IMR-90 (cell line): ENCODE measurements around the gene FADD. TPM values are rescaled to one million over a fixed set of nuclear protein-coding genes. Genes with fewer than 3 reads are reported as not detected.

Experiments
- ATAC-seq: fragments of 200-7000 bp; cut with Tn5 transposase; 2 replicates; pipeline ENCODE4 v1.9.1; 2020; ENCODE audit warnings: low read depth, mild to moderate bottlenecking, moderate library complexity
- BruUV-seq: library from RNA; stranded (reverse); fragments of 400-500 nt; replicated peaks from 2 replicates; lab custom pipeline; 2021; lab: Mats Ljungman, UMichigan
- CTCF ChIA-PET: fragments of 300-600 bp; formaldehyde crosslinking; extraction: SDS; loops from one replicate; lab custom pipeline; 2021; ENCODE audit warnings: antibody characterized with exemption; lab: Yijun Ruan, JAX
- POLR2A ChIA-PET: fragments of 300-600 bp; sonication (Branson Sonifier 250); formaldehyde crosslinking; loops from one replicate; lab custom pipeline; 2022; ENCODE audit warnings: antibody characterized with exemption; ENCODE audit not compliant: unreplicated experiment; lab: Charles Lee
- DNase-seq: peaks from one replicate; pipeline ENCODE4 v3.0.0; 2013
- H2AFZ ChIP-seq: replicated peaks from 2 replicates; pipeline ENCODE3; 2013; ENCODE audit warnings: low read length, mild to moderate bottlenecking; ENCODE audit not compliant: poor library complexity
- H2AK5ac ChIP-seq: 2 replicates; pipeline ENCODE4 v1.6.1; 2013; ENCODE audit warnings: low read depth, low read length, inconsistent platforms
- H2AK9ac ChIP-seq: replicated peaks from 2 replicates; pipeline ENCODE3; 2013; ENCODE audit warnings: mild to moderate bottlenecking, low read depth, low read length, moderate library complexity; ENCODE audit not compliant: poor library complexity
- H2BK120ac ChIP-seq: 2 replicates; pipeline ENCODE4 v1.6.1; 2013; ENCODE audit warnings: low read depth, low read length, inconsistent platforms
- H2BK15ac ChIP-seq: 3 replicates; pipeline ENCODE4 v1.6.1; 2013; ENCODE audit warnings: low read depth, low read length, inconsistent platforms
- H2BK20ac ChIP-seq: 2 replicates; pipeline ENCODE4 v1.6.1; 2013; ENCODE audit warnings: low read depth, mild to moderate bottlenecking, inconsistent platforms, low read length, moderate library complexity
- H2BK5ac ChIP-seq: 2 replicates; pipeline ENCODE4 v1.6.1; 2013; ENCODE audit warnings: mild to moderate bottlenecking, low read depth, low read length, inconsistent platforms; ENCODE audit not compliant: poor library complexity, severe bottlenecking
- H3K14ac ChIP-seq: replicated peaks from 2 replicates; pipeline ENCODE4 v1.6.1; 2013; ENCODE audit warnings: low read depth, low read length, inconsistent platforms
- H3K18ac ChIP-seq: 2 replicates; pipeline ENCODE4 v1.6.1; 2013; ENCODE audit warnings: low read depth, low read length, control low read depth
- H3K23ac ChIP-seq: 2 replicates; pipeline ENCODE4 v1.6.1; 2013; ENCODE audit warnings: low read depth, low read length, inconsistent platforms
- H3K27ac ChIP-seq: 2 replicates; pipeline ENCODE4 v1.5.1; 2013; ENCODE audit warnings: mild to moderate bottlenecking, control low read depth, low read length; ENCODE audit not compliant: insufficient read depth
- H3K27me3 ChIP-seq: 2 replicates; pipeline ENCODE4 v1.6.1; 2013; ENCODE audit warnings: low read length; ENCODE audit not compliant: control insufficient read depth, insufficient read depth
- H3K36me3 ChIP-seq: 2 replicates; pipeline ENCODE4 v1.6.1; 2013; ENCODE audit warnings: low read length, mixed read lengths; ENCODE audit not compliant: control insufficient read depth, insufficient read depth
- H3K4ac ChIP-seq: 2 replicates; pipeline ENCODE4 v1.6.1; 2013; ENCODE audit warnings: low read depth, low read length, inconsistent platforms
- H3K4me1 ChIP-seq: 2 replicates; pipeline ENCODE4 v1.6.1; 2013; ENCODE audit warnings: low read length, mixed read lengths; ENCODE audit not compliant: control insufficient read depth, insufficient read depth
- H3K4me2 ChIP-seq: 2 replicates; pipeline ENCODE4 v1.6.1; 2013; ENCODE audit warnings: low read depth, mild to moderate bottlenecking, control low read depth, low read length, moderate library complexity
- H3K4me3 ChIP-seq: 2 replicates; pipeline ENCODE4 v1.5.1; 2013; ENCODE audit warnings: low read depth, mild to moderate bottlenecking, control low read depth, low read length, moderate library complexity; ENCODE audit not compliant: insufficient read depth
- H3K56ac ChIP-seq: 2 replicates; pipeline ENCODE4 v1.6.1; 2013; ENCODE audit warnings: low read length, inconsistent platforms; ENCODE audit not compliant: insufficient read depth; ENCODE audit errors: extremely low read depth
- H3K79me1 ChIP-seq, 2 experiments: 2 replicates each; pipeline ENCODE4 v1.6.1; 2013; ENCODE audit warnings: low read length in 2 of 2, inconsistent platforms in 1 of 2, low read depth in 1 of 2
- H3K9ac ChIP-seq: 2 replicates; pipeline ENCODE4 v1.6.1; 2013; ENCODE audit warnings: low read depth, low read length, control low read depth
- H3K9me1 ChIP-seq: 2 replicates; pipeline ENCODE4 v1.6.1; 2013; ENCODE audit warnings: low read length, inconsistent platforms; ENCODE audit not compliant: insufficient read depth
- H3K9me3 ChIP-seq: 2 replicates; pipeline ENCODE4 v1.6.1; 2013; ENCODE audit warnings: low read length; ENCODE audit not compliant: control insufficient read depth, insufficient read depth
- H4K20me1 ChIP-seq: 2 replicates; pipeline ENCODE4 v1.6.1; 2013; ENCODE audit warnings: low read length, inconsistent platforms; ENCODE audit not compliant: insufficient read depth
- H4K5ac ChIP-seq: 2 replicates; pipeline ENCODE4 v1.6.1; 2013; ENCODE audit warnings: mild to moderate bottlenecking, low read depth, low read length, control low read depth
- H4K8ac ChIP-seq, 2 experiments: 2 replicates each; pipeline ENCODE4 v1.6.1; 2013; ENCODE audit warnings: low read depth in 2 of 2, low read length in 2 of 2, control low read depth in 1 of 2, inconsistent platforms in 1 of 2
- H4K91ac ChIP-seq: 2 replicates; pipeline ENCODE4 v1.6.1; 2013; ENCODE audit warnings: low read depth, low read length, inconsistent platforms; ENCODE audit not compliant: insufficient read depth
- BHLHE40 ChIP-seq: fragments of 150-350 bp; IDR thresholded peaks from 2 replicates; pipeline ENCODE4 v1.6.1; 2016; ENCODE audit warnings: mild to moderate bottlenecking, low read depth, low read length
- CHD1 ChIP-seq: IDR thresholded peaks from 2 replicates; pipeline ENCODE4 v1.6.1; 2012; ENCODE audit warnings: low read depth, low read length, improper control_type of control experiment
- MAFK ChIP-seq: IDR thresholded peaks from 2 replicates; pipeline ENCODE4 v1.6.1; 2012; ENCODE audit warnings: low read depth, low read length, improper control_type of control experiment
- MAZ ChIP-seq: IDR thresholded peaks from 2 replicates; pipeline ENCODE4 v1.6.1; 2012; ENCODE audit warnings: low read depth, mild to moderate bottlenecking, low read length, improper control_type of control experiment, moderate library complexity, borderline replicate concordance
- MXI1 ChIP-seq: IDR thresholded peaks from 2 replicates; pipeline ENCODE4 v1.6.1; 2012; ENCODE audit warnings: low read depth, mild to moderate bottlenecking, low read length, moderate library complexity, borderline replicate concordance
- POLR2A ChIP-seq: IDR thresholded peaks from 2 replicates; pipeline ENCODE4 v1.6.1; 2012; ENCODE audit warnings: mild to moderate bottlenecking, low read depth, low read length
- RFX5 ChIP-seq: IDR thresholded peaks from 2 replicates; pipeline ENCODE4 v1.8.0; 2012; ENCODE audit warnings: low read depth, mild to moderate bottlenecking, low read length, moderate library complexity
- WGBS, 2 experiments: methylation state at CpG; one replicate each; pipeline versions ENCODE4 v1.1.5 to v1.1.7; 2013; ENCODE audit warnings: missing lambda C conversion rate in 2 of 2; ENCODE audit not compliant: insufficient read length in 1 of 2; ENCODE audit errors: extremely low coverage in 2 of 2; 5-methylcytosine and 5-hydroxymethylcytosine counted together
- dilution Hi-C: fragments of 300-500 bp; cut with HindIII; formaldehyde crosslinking; loops from one replicate; pipeline ENCODE4 v1.14.3; 2018; ENCODE audit warnings: low sequenced_read_pairs; ENCODE audit not compliant: unreplicated experiment
- in situ Hi-C: fragments of 300-500 bp; cut with MboI; formaldehyde crosslinking; loops from 3 replicates; pipeline ENCODE4 v1.14.3; 2019; ENCODE audit warnings: low sequenced_read_pairs, inconsistent platforms, mixed read lengths
- intact Hi-C: fragments of 100-400 bp; cut with micrococcal nuclease; formaldehyde crosslinking; loops from 2 replicates; pipeline ENCODE4 v1.10.0; 2022
- polyA plus RNA-seq, 3 experiments: library from polyadenylated mRNA; depleted of rRNA; stranded (reverse); fragments of >200 nt; gene quantifications; 2 replicates each; pipeline ENCODE4 v1.2.3, GENCODE V29; 2012; ENCODE audit warnings: low replicate concordance in 1 of 3
- total RNA-seq: library from RNA; depleted of rRNA; stranded (reverse); fragments of >200 nt; gene quantifications from 2 replicates; pipeline ENCODE4 v1.2.3, GENCODE V29; 2012
- TF ChIP-seq, protein P1 (sequence below): conservative IDR thresholded peaks from 2 replicates; pipeline ENCODE4 v1.5.1; 2012; ENCODE audit warnings: mild to moderate bottlenecking, low read depth, low read length, improper control_type of control experiment

Gene FADD
- total and polyA plus RNA-seq, 2 of the 4 experiments (the other 2 are of a cell fraction): 38.1 to 44.4 TPM

DNA sequence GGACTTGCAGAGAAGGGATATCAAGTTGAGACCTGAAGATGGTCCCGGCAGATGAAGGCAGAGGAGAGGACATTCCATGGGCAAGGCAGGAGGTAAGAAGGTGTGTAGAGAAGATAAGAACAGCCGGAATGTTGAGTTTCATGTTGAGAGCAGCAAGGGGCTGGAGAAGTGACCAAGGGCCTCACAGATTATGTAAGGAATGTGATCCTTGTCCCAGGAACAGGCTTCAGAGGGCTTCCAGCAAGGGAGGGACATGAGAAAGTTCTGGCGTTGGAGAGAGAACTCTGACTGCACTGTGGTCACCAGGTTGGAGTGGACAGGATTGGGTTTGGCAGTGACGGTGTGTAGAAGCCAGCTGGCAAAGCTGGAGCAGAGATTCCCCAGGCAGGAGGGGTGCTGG is 39.8 kb downstream of the FADD start:
- ChIA-PET POLR2A (no interaction called here), CTCF (no interaction called here)
- no peak overlapping the region for H4K5ac ChIP-seq
- dilution Hi-C loops (no loop called here), in situ Hi-C loops (no loop called here), intact Hi-C loops (no loop called here)
- no peak for ATAC-seq
- no peaks in the 10 kb centered on the region; the same call in 1 of the 2 replicates for H4K20me1 ChIP-seq
- H3K9me1 ChIP-seq: peaks cover 8% of the 10 kb centered on the region; the same call in 1 of the 2 replicates
- no peaks in the 10 kb centered on the region for H3K79me1 ChIP-seq
- no peak overlapping the region for H3K23ac ChIP-seq
- H3K27ac ChIP-seq: no peak overlapping the region
- H3K4me3 ChIP-seq: no peak overlapping the region
- no peak overlapping the region for H3K9ac ChIP-seq
- H3K56ac ChIP-seq: no peak overlapping the region
- peaks cover 17% of the 10 kb centered on the region for H3K27me3 ChIP-seq
- H2AK5ac ChIP-seq: no peak overlapping the region
- H2AFZ ChIP-seq: no peak overlapping the region
- BruUV-seq: no TSS peak
- no peak overlapping the region for H2AK9ac ChIP-seq
- H3K18ac ChIP-seq: no peak overlapping the region
- H3K4me1 ChIP-seq: peaks cover 14% of the 10 kb centered on the region
- H3K36me3 ChIP-seq: no peaks in the 10 kb centered on the region
- no peak overlapping the region for H4K91ac ChIP-seq
- no peak overlapping the region for H2BK15ac ChIP-seq
- no peak overlapping the region for H2BK5ac ChIP-seq
- H3K4ac ChIP-seq: no peak overlapping the region
- DNase-seq: no peak
- WGBS, 2 experiments: 65% methylated on average over 3 of the region's 4 CpGs; no CpG with 5 or more reads in 1 of the 2 experiments
- H3K4me2 ChIP-seq: no peak overlapping the region
- no peak overlapping the region for H4K8ac ChIP-seq
- no peak overlapping the region for H2BK120ac ChIP-seq
- no peaks in the 10 kb centered on the region for H3K9me3 ChIP-seq
- TF ChIP-seq POLR2A (no peak), CHD1 (no peak), MAZ (no peak), BHLHE40 (no peak), RFX5 (no peak), MAFK (no peak), MXI1 (no peak)
- TF ChIP-seq, protein P1, sequence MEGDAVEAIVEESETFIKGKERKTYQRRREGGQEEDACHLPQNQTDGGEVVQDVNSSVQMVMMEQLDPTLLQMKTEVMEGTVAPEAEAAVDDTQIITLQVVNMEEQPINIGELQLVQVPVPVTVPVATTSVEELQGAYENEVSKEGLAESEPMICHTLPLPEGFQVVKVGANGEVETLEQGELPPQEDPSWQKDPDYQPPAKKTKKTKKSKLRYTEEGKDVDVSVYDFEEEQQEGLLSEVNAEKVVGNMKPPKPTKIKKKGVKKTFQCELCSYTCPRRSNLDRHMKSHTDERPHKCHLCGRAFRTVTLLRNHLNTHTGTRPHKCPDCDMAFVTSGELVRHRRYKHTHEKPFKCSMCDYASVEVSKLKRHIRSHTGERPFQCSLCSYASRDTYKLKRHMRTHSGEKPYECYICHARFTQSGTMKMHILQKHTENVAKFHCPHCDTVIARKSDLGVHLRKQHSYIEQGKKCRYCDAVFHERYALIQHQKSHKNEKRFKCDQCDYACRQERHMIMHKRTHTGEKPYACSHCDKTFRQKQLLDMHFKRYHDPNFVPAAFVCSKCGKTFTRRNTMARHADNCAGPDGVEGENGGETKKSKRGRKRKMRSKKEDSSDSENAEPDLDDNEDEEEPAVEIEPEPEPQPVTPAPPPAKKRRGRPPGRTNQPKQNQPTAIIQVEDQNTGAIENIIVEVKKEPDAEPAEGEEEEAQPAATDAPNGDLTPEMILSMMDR: no peak
- H3K14ac ChIP-seq: no peak overlapping the region
- H2BK20ac ChIP-seq: no peak overlapping the region
